IgD-negative memory B cell (primary cell): ENCODE data around the gene GADD45A. TPM values are rescaled to one million over a fixed set of nuclear protein-coding genes. Genes with fewer than 3 reads are reported as not detected.

Source experiments
- H3K27ac Mint-ChIP-seq, 3 donors: one replicate each; pipeline ENCODE4 v1.8.0; 2020 to 2022; ENCODE audit warnings: mild to moderate bottlenecking in 3 of 3, mixed read lengths in 3 of 3, moderate library complexity in 1 of 3
- H3K27me3 Mint-ChIP-seq: one replicate; pipeline ENCODE4 v1.8.0; 2021; ENCODE audit warnings: mixed read lengths
- H3K36me3 Mint-ChIP-seq: one replicate; pipeline ENCODE4 v1.8.0; 2020; ENCODE audit warnings: mild to moderate bottlenecking, mixed read lengths
- H3K4me1 Mint-ChIP-seq, 3 donors: one replicate each; pipeline ENCODE4 v1.8.0; 2020 to 2022; ENCODE audit warnings: mixed read lengths in 3 of 3, mild to moderate bottlenecking in 1 of 3
- H3K4me3 Mint-ChIP-seq, 4 donors: one replicate each; pipeline ENCODE4 v1.8.0; 2020 to 2022; ENCODE audit warnings: mild to moderate bottlenecking in 4 of 4, mixed read lengths in 4 of 4, moderate library complexity in 3 of 4
- H3K9me3 Mint-ChIP-seq, 3 donors: one replicate each; pipeline ENCODE4 v1.8.0; 2020 to 2021; ENCODE audit warnings: mixed read lengths in 3 of 3, mild to moderate bottlenecking in 1 of 3
- polyA plus RNA-seq: library from polyadenylated mRNA; unstranded; fragments of 300-500 nt; fragmentation: Illumina TruSeq; gene quantifications from one replicate; pipeline ENCODE4 v1.2.3, GENCODE V29; 2021

The GADD45A gene
- polyA plus RNA-seq, 1 donor from 2014 or later, result 21.0 TPM

GRCh38 chr1:67733681-67734322 is 48.8 kb downstream of the GADD45A start:
- Mint-ChIP-seq H3K4me3 (peak overlapping the region in 3 of 4 donors; percentile 18 to 85 (median 78)), H3K27ac (peak overlapping the region in 1 of 3 donors; percentile 80), H3K9me3 (no peaks in the 10 kb centered on the region), H3K27me3 (no peaks in the 10 kb centered on the region), H3K36me3 (peaks cover 1% of the 10 kb centered on the region), H3K4me1 (peaks cover 21 to 37% (median 35%) of the 10 kb centered on the region in 3 donors)

- peaks cover 21 to 37% (median 35%) of the 10 kb centered on the region in 3 donors for H3K4me1 Mint-ChIP-seq
- no peaks in the 10 kb centered on the region for H3K27me3 Mint-ChIP-seq
- peak overlapping the region in 3 of 4 donors; percentile 18 to 85 (median 78) for H3K4me3 Mint-ChIP-seq
- peaks cover 1% of the 10 kb centered on the region for H3K36me3 Mint-ChIP-seq
- peak overlapping the region in 1 of 3 donors; percentile 80 for H3K27ac Mint-ChIP-seq
- H3K9me3 Mint-ChIP-seq, result no peaks in the 10 kb centered on the region
Measured at GRCh38 chr1:67734323-67734690, 49.3 kb downstream of the GADD45A start.

GRCh38 chr1:67735206-67735605 is 50.2 kb downstream of the GADD45A start:
- Mint-ChIP-seq H3K27ac (peak overlapping the region in 1 of 3 donors; percentile 18), H3K4me3 (peak overlapping the region in 2 of 4 donors; percentile 36 to 55), H3K27me3 (no peaks in the 10 kb centered on the region), H3K4me1 (peaks cover 21 to 37% (median 35%) of the 10 kb centered on the region in 3 donors), H3K9me3 (no peaks in the 10 kb centered on the region), H3K36me3 (peaks cover 1% of the 10 kb centered on the region)

- H3K4me1 Mint-ChIP-seq, result peaks cover 21 to 37% (median 35%) of the 10 kb centered on the region in 3 donors
- H3K27me3 Mint-ChIP-seq, result no peaks in the 10 kb centered on the region
- no peaks in the 10 kb centered on the region for H3K9me3 Mint-ChIP-seq
- H3K27ac Mint-ChIP-seq, result peak overlapping the region; percentile 57 to 95 (median 79)
- H3K4me3 Mint-ChIP-seq, result peak overlapping the region; percentile 44 to 92 (median 82)
- H3K36me3 Mint-ChIP-seq, result peaks cover 1% of the 10 kb centered on the region
Measured at GRCh38 chr1:67735806-67736627, 51.0 kb downstream of the GADD45A start.

- peaks cover 21 to 37% (median 35%) of the 10 kb centered on the region in 3 donors for H3K4me1 Mint-ChIP-seq
- no peaks in the 10 kb centered on the region for H3K9me3 Mint-ChIP-seq
- H3K27ac Mint-ChIP-seq, result peak overlapping the region in 2 of 3 donors; percentile 57 to 95
- no peaks in the 10 kb centered on the region for H3K27me3 Mint-ChIP-seq
- peaks cover 1% of the 10 kb centered on the region for H3K36me3 Mint-ChIP-seq
- H3K4me3 Mint-ChIP-seq, result peak overlapping the region; percentile 44 to 92 (median 82)
Measured at GRCh38 chr1:67736750-67737149, 51.7 kb downstream of the GADD45A start.

GRCh38 chr1:67737875-67738274 is 52.9 kb downstream of the GADD45A start:
- peaks cover 1% of the 10 kb centered on the region for H3K36me3 Mint-ChIP-seq
- peak overlapping the region in 1 of 4 donors; percentile 45 for H3K4me3 Mint-ChIP-seq
- H3K9me3 Mint-ChIP-seq, result no peaks in the 10 kb centered on the region
- no peak overlapping the region for H3K27ac Mint-ChIP-seq
- no peaks in the 10 kb centered on the region for H3K27me3 Mint-ChIP-seq
- H3K4me1 Mint-ChIP-seq, result peaks cover 22 to 35% (median 35%) of the 10 kb centered on the region in 3 donors

Other genes with a start within 250 kb of the GADD45A start
- not detected for gene GNG12, start 148.3 kb downstream of the GADD45A start, polyA plus RNA-seq